Adrenal gland (tissue), 5 donors: ENCODE measurements around the gene HMCES.

Source experiments
- POLR2A ChIP-seq, 2 donors: fragments of 450-650 bp; IDR thresholded peaks; one replicate each; pipeline ENCODE4 v1.6.1; 2017; ENCODE audit warnings: antibody characterized with exemption in 2 of 2, mild to moderate bottlenecking in 2 of 2, moderate library complexity in 1 of 2
- TF ChIP-seq, protein P1 (sequence below), 6 experiments: fragments of 450-650 bp in 4 of 6; fragments of 200-600 bp in 2 of 6; sonication (generic) in 1 of 6; IDR thresholded peaks; 1 replicate in 5 of 6; 2 replicates in 1 of 6; pipeline versions ENCODE4 v1.5.1 to v1.8.0; 2016 to 2021; ENCODE audit warnings: antibody characterized with exemption in 6 of 6, mild to moderate bottlenecking in 2 of 6, moderate library complexity in 1 of 6
- donor health status: DM: no; HTN: no; CAD: no.

DNA sequence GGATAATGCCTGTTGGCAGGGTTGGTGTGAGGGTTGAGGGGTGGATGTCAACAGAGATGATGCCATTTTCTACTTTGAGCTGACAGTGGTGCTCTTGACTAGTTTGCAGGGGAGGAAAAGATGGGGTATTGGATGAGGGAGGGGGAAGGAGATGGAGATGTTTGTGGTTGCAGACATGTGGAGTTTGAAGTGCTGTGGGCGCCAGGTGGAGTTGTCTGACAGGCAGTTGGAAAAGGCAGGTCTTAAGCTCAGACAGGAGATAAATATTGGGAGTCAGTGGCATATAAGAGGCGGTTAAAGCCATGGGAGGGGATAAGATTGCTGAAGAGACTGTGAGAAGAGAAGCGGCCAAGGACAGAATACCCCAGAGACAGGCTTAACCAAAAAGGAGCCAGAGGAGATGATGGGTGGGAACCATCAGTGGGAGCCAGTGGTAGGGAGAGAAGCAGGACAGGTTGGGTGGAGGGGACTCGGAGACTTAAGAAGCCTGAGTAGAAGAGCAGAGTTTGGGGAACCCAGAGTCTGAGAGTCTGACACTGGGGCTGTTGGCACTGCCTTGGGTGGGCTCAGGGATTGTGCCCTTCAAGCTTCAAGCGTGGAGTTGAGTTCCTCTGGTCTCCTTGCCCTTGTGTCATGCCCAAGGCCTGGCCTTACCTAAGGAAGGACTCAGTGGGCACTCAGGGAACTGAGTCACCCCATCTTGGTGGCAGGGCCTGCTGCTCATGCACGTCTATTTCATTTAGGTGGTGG lies 15.3 kb upstream of the HMCES start:
- TF ChIP-seq, protein P1, sequence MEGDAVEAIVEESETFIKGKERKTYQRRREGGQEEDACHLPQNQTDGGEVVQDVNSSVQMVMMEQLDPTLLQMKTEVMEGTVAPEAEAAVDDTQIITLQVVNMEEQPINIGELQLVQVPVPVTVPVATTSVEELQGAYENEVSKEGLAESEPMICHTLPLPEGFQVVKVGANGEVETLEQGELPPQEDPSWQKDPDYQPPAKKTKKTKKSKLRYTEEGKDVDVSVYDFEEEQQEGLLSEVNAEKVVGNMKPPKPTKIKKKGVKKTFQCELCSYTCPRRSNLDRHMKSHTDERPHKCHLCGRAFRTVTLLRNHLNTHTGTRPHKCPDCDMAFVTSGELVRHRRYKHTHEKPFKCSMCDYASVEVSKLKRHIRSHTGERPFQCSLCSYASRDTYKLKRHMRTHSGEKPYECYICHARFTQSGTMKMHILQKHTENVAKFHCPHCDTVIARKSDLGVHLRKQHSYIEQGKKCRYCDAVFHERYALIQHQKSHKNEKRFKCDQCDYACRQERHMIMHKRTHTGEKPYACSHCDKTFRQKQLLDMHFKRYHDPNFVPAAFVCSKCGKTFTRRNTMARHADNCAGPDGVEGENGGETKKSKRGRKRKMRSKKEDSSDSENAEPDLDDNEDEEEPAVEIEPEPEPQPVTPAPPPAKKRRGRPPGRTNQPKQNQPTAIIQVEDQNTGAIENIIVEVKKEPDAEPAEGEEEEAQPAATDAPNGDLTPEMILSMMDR (IDR thresholded peaks at IDR 0.05), result no peak
- TF ChIP-seq POLR2A (IDR thresholded peaks at IDR 0.05), result no peak
